Measurements from ENCODE around the gene KCNH1.

The KCNH1 gene

GRCh38 chr1:210705086-210705485, 428.9 kb downstream of the KCNH1 start:
- DNase-seq (ENCODE audit: low read depth, low spot score) = no peak
- in situ Hi-C loops (cut with HindIII; ENCODE audit: low sequenced_read_pairs) = no loop called here
- H3K4me3 ChIP-seq (ENCODE audit: low read depth, low read length) = no peak overlapping the region
- no peak for TF ChIP-seq CTCF (IDR thresholded peaks at IDR 0.05; ENCODE audit: low read depth, low read length)

GRCh38 chr1:210703593-210703992, 430.4 kb downstream of the KCNH1 start:
- H3K4me3 ChIP-seq (ENCODE audit: low read depth, low read length) = no peak overlapping the region
- no peak for DNase-seq (ENCODE audit: low read depth, low spot score)
- in situ Hi-C loops (cut with HindIII; ENCODE audit: low sequenced_read_pairs) = no loop called here
- no peak for TF ChIP-seq CTCF (IDR thresholded peaks at IDR 0.05; ENCODE audit: low read depth, low read length)

- in situ Hi-C loops (cut with HindIII; ENCODE audit: low sequenced_read_pairs) = no loop called here
- TF ChIP-seq CTCF (IDR thresholded peaks at IDR 0.05; ENCODE audit: low read depth, low read length) = no peak
- no peak overlapping the region for H3K4me3 ChIP-seq (ENCODE audit: low read depth, low read length)
- DNase-seq (ENCODE audit: low read depth, low spot score) = no peak
These were observed 431.4 kb downstream of the KCNH1 start for GRCh38 chr1:210702506-210702905.

- DNase-seq (ENCODE audit: low read depth, low spot score) = peak; percentile 18
- no peak overlapping the region for H3K4me3 ChIP-seq (ENCODE audit: low read depth, low read length)
- in situ Hi-C loops (cut with HindIII; ENCODE audit: low sequenced_read_pairs) = no loop called here
- TF ChIP-seq CTCF (IDR thresholded peaks at IDR 0.05; ENCODE audit: low read depth, low read length) = no peak
These were observed 433.4 kb downstream of the KCNH1 start for GRCh38 chr1:210700511-210700910.

GRCh38 chr1:210700083-210700482, 433.9 kb downstream of the KCNH1 start:
- no peak for TF ChIP-seq CTCF (IDR thresholded peaks at IDR 0.05; ENCODE audit: low read depth, low read length)
- no peak overlapping the region for H3K4me3 ChIP-seq (ENCODE audit: low read depth, low read length)
- no peak for DNase-seq (ENCODE audit: low read depth, low spot score)
- in situ Hi-C loops (cut with HindIII; ENCODE audit: low sequenced_read_pairs) = no loop called here

GRCh38 chr1:210698661-210699060, 435.3 kb downstream of the KCNH1 start:
- in situ Hi-C loops (cut with HindIII; ENCODE audit: low sequenced_read_pairs) = no loop called here
- no peak for TF ChIP-seq CTCF (IDR thresholded peaks at IDR 0.05; ENCODE audit: low read depth, low read length)
- H3K4me3 ChIP-seq (ENCODE audit: low read depth, low read length) = no peak overlapping the region
- no peak for DNase-seq (ENCODE audit: low read depth, low spot score)

GRCh38 chr1:210697185-210697584, 436.8 kb downstream of the KCNH1 start:
- no peak for DNase-seq (ENCODE audit: low read depth, low spot score)
- H3K4me3 ChIP-seq (ENCODE audit: low read depth, low read length) = no peak overlapping the region
- no peak for TF ChIP-seq CTCF (IDR thresholded peaks at IDR 0.05; ENCODE audit: low read depth, low read length)
- in situ Hi-C loops (cut with HindIII; ENCODE audit: low sequenced_read_pairs) = no loop called here
